Endodermal cell (in vitro differentiated cells): ENCODE data around the gene C17orf67. TPM values are rescaled to one million over a fixed set of nuclear protein-coding genes. Genes with fewer than 3 reads are reported as not detected.
"Not testable (repeated sequence)": the region's sequence is repeated elsewhere in the genome, so short reads cannot be mapped to it uniquely, and the experiment has no call there.

Experiments used
- DNase-seq: peaks from one replicate; pipeline ENCODE4 v3.0.0-alpha.2; 2017
- H3K27ac ChIP-seq: 2 replicates; pipeline ENCODE4 v1.5.1; 2013; ENCODE audit warnings: mild to moderate bottlenecking, low read depth, low read length, moderate library complexity
- H3K27me3 ChIP-seq: 2 replicates; pipeline ENCODE4 v1.6.1; 2013; ENCODE audit warnings: mild to moderate bottlenecking, low read length, moderate library complexity; ENCODE audit not compliant: insufficient read depth, control insufficient read depth, poor library complexity, severe bottlenecking
- H3K36me3 ChIP-seq: 2 replicates; pipeline ENCODE4 v1.7.0; 2013; ENCODE audit warnings: mild to moderate bottlenecking, low read length, moderate library complexity; ENCODE audit not compliant: control insufficient read depth, insufficient read depth
- H3K4me1 ChIP-seq: one replicate; pipeline ENCODE4 v1.7.0; 2013; ENCODE audit warnings: low read length; ENCODE audit not compliant: control insufficient read depth, insufficient read depth
- H3K4me3 ChIP-seq: 2 replicates; pipeline ENCODE4 v1.5.1; 2013; ENCODE audit warnings: mild to moderate bottlenecking, low read length, moderate library complexity
- H3K9ac ChIP-seq: 2 replicates; pipeline ENCODE4 v1.6.1; 2013; ENCODE audit warnings: mild to moderate bottlenecking, low read length, moderate library complexity; ENCODE audit not compliant: poor library complexity, severe bottlenecking; ENCODE audit errors: extremely low read depth
- H3K9me3 ChIP-seq: 2 replicates; pipeline ENCODE4 v1.6.1; 2013; ENCODE audit warnings: mild to moderate bottlenecking, low read length, moderate library complexity; ENCODE audit not compliant: control insufficient read depth
- H3K27ac Mint-ChIP-seq: 2 replicates; pipeline ENCODE4 v1.8.0; 2020; ENCODE audit warnings: mixed read lengths
- H3K27me3 Mint-ChIP-seq: 2 replicates; pipeline ENCODE4 v1.8.0; 2021; ENCODE audit warnings: mild to moderate bottlenecking, mixed read lengths; ENCODE audit not compliant: insufficient read depth
- H3K36me3 Mint-ChIP-seq: 2 replicates; pipeline ENCODE4 v1.8.0; 2020; ENCODE audit warnings: low read depth, mixed read lengths
- H3K4me1 Mint-ChIP-seq: 2 replicates; pipeline ENCODE4 v1.8.0; 2020; ENCODE audit warnings: mixed read lengths
- H3K4me3 Mint-ChIP-seq: 2 replicates; pipeline ENCODE4 v1.8.0; 2020; ENCODE audit warnings: mild to moderate bottlenecking, moderate library complexity, mixed read lengths
- H3K9me3 Mint-ChIP-seq: 2 replicates; pipeline ENCODE4 v1.8.0; 2020; ENCODE audit warnings: mild to moderate bottlenecking, mixed read lengths
- WGBS, 2 experiments: methylation state at CpG; one replicate each; pipeline versions ENCODE4 v1.1.5 to v1.1.7; 2013; ENCODE audit warnings: missing lambda C conversion rate in 2 of 2, mixed read lengths in 1 of 2; ENCODE audit not compliant: insufficient coverage in 1 of 2, insufficient read length in 1 of 2; 5-methylcytosine and 5-hydroxymethylcytosine counted together
- total RNA-seq, 2 donors: library from RNA; stranded (reverse); fragmentation: NEBNext Ultra II Directional in 1 of 2; extraction: Animal tissue kit (Norgen Biotek cat#: 25700) in 1 of 2; gene quantifications; 2 replicates in 1 of 2; 3 replicates in 1 of 2; pipeline ENCODE4 v1.2.1, GENCODE V29; 2021
- TF ChIP-seq, protein P1 (sequence below): fragments of 200-600 bp; sonication (generic); conservative IDR thresholded peaks from 2 replicates; pipeline ENCODE4 v1.5.0; 2021; ENCODE audit warnings: antibody characterized with exemption, mild to moderate bottlenecking

Gene C17orf67
- total RNA-seq, 2 donors from 2014 or later = 1.2 to 1.5 TPM

GRCh38 chr17:56762988-56763387, 70.7 kb downstream of the C17orf67 start:
- H3K27me3 ChIP-seq = peaks cover under 1% of the 10 kb centered on the region
- no peak overlapping the region for H3K27ac Mint-ChIP-seq
- H3K4me3 Mint-ChIP-seq = no peak overlapping the region
- H3K27ac ChIP-seq = no peak overlapping the region
- H3K36me3 Mint-ChIP-seq = no peaks in the 10 kb centered on the region
- TF ChIP-seq, protein P1, sequence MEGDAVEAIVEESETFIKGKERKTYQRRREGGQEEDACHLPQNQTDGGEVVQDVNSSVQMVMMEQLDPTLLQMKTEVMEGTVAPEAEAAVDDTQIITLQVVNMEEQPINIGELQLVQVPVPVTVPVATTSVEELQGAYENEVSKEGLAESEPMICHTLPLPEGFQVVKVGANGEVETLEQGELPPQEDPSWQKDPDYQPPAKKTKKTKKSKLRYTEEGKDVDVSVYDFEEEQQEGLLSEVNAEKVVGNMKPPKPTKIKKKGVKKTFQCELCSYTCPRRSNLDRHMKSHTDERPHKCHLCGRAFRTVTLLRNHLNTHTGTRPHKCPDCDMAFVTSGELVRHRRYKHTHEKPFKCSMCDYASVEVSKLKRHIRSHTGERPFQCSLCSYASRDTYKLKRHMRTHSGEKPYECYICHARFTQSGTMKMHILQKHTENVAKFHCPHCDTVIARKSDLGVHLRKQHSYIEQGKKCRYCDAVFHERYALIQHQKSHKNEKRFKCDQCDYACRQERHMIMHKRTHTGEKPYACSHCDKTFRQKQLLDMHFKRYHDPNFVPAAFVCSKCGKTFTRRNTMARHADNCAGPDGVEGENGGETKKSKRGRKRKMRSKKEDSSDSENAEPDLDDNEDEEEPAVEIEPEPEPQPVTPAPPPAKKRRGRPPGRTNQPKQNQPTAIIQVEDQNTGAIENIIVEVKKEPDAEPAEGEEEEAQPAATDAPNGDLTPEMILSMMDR = no peak
- peaks cover 4% of the 10 kb centered on the region for H3K4me1 ChIP-seq
- no peak for DNase-seq
- no peaks in the 10 kb centered on the region for H3K27me3 Mint-ChIP-seq
- H3K9me3 Mint-ChIP-seq = peaks cover 2% of the 10 kb centered on the region
- H3K4me1 Mint-ChIP-seq = no peaks in the 10 kb centered on the region
- no peaks in the 10 kb centered on the region for H3K36me3 ChIP-seq
- peaks cover 4% of the 10 kb centered on the region for H3K9me3 ChIP-seq
- H3K4me3 ChIP-seq = no peak overlapping the region
- WGBS, 2 experiments = 83% methylated on average over 1 of the region's 1 CpG; no CpG with 5 or more reads in 1 of the 2 experiments
- no peak overlapping the region for H3K9ac ChIP-seq

- DNase-seq = no peak
- Histone ChIP-seq H3K27me3 (no peaks in the 10 kb centered on the region), H3K27ac (no peak overlapping the region), H3K9me3 (peaks cover 4% of the 10 kb centered on the region), H3K9ac (no peak overlapping the region), H3K4me1 (peaks cover 4% of the 10 kb centered on the region), H3K4me3 (no peak overlapping the region), H3K36me3 (no peaks in the 10 kb centered on the region)
- Mint-ChIP-seq H3K36me3 (no peaks in the 10 kb centered on the region), H3K4me1 (no peaks in the 10 kb centered on the region), H3K27me3 (no peaks in the 10 kb centered on the region), H3K9me3 (peaks cover 2% of the 10 kb centered on the region), H3K27ac (no peak overlapping the region), H3K4me3 (no peak overlapping the region)
- 77 to 95% methylated on average over 5 of the region's 5 CpGs for WGBS, 2 experiments
- TF ChIP-seq, protein P1 = no peak
Measured at GRCh38 chr17:56762144-56762543, 71.6 kb downstream of the C17orf67 start.

DNA sequence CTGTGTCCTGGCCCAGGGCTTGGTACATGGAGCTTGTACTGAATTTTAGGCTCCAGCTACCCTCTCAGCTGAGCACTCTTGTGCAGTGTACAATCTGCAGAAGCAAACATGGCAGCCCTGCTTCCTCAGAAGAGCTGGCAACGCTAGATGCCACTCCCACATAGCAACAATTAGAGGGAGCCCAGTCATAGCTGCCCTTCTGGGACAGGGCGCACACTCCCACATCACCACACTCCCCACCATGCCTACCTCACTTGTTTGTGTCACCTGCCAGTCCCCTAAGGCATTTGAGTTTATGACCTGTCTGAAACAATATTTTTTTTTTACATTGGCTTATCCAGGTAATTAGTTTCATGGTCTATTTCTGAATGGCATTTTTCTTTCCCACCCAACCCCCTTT, 72.3 kb downstream of the C17orf67 start:
- H3K27me3 Mint-ChIP-seq = no peaks in the 10 kb centered on the region
- H3K4me3 Mint-ChIP-seq = no peak overlapping the region
- no peaks in the 10 kb centered on the region for H3K4me1 Mint-ChIP-seq
- no peak overlapping the region for H3K4me3 ChIP-seq
- peaks cover 2% of the 10 kb centered on the region for H3K9me3 Mint-ChIP-seq
- 79 to 92% methylated on average over 2 of the region's 2 CpGs for WGBS, 2 experiments
- no peak overlapping the region for H3K9ac ChIP-seq
- H3K9me3 ChIP-seq = peaks cover 4% of the 10 kb centered on the region
- no peak for DNase-seq
- H3K27me3 ChIP-seq = no peaks in the 10 kb centered on the region
- no peaks in the 10 kb centered on the region for H3K36me3 Mint-ChIP-seq
- TF ChIP-seq, protein P1 = no peak
- H3K27ac Mint-ChIP-seq = no peak overlapping the region
- H3K4me1 ChIP-seq = peaks cover 4% of the 10 kb centered on the region
- H3K36me3 ChIP-seq = no peaks in the 10 kb centered on the region
- H3K27ac ChIP-seq = no peak overlapping the region

DNA sequence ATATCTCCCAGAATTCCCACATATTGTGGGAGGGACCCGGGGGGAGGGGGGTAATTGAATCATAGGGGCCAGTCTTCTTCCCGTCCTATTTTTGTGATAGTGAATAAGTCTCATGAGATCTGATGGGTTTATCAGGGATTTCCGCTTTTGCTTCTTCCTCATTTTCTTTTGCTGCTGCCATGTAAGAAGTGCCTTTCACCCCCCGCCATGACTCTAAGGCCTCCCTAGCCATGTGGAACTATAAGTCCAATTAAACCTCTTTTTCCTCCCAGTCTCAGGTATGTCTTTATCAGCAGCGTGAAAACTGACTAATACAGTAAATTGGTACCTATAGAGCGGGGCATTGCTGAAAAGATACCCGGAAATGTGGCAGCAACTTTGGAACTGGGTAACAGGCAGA, 76.1 kb downstream of the C17orf67 start:
- H3K9ac ChIP-seq, H3K9me3 ChIP-seq, H3K27me3 Mint-ChIP-seq, H3K27ac Mint-ChIP-seq, H3K4me3 ChIP-seq, H3K36me3 ChIP-seq, H3K9me3 Mint-ChIP-seq, H3K36me3 Mint-ChIP-seq, H3K27me3 ChIP-seq, DNase-seq, H3K27ac ChIP-seq, H3K4me1 ChIP-seq, H3K4me1 Mint-ChIP-seq, H3K4me3 Mint-ChIP-seq: not testable (repeated sequence)
- 89 to 96% methylated on average over 4 to 7 of the region's 7 CpGs for WGBS, 2 experiments
